OCI-M2 (cell line): Measurements from ENCODE around the gene NHLRC4.

Experiments used
- DNase-seq: peaks from one replicate; lab custom pipeline; 2025; ENCODE audit not compliant: unreplicated experiment; lab: John Stamatoyannopoulos, UW

Gene NHLRC4

GRCh38 chr16:552171-552570 lies 14.6 kb upstream of the NHLRC4 start:
- DNase-seq = no peak

DNA sequence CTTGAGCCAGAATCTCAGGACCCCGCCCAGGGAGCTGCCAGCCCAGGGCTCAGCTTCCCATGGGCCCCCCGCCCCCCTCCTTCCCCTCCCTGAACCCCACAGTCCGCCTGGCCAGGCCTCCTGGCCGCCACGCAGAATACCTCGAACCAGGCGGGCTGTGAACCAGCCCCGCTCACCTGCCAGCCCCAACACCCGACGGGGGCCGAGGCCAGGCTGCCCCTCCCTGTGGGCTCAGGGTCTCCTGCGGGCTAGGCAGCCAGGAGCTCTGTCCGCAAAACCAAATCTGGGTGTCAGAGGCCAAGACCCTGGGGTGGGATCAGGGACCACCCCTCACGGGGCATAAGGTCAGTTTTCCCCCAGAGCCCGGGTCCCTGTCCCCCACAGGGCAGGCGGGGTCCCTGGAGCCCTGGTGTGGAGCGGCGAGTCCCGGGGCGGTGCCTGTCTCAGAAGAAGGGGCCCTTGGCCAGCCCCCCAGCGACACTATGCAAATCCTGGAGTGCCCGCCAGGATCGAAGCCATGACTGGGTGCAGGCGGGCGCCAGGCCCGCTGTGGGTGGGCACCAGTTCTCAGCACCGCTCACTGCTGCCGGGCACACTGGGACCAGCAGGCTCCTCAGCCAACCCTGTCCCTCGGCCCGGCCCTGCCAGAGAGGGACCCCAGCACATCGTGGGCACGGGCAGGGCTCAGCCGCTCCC lies 13.1 kb upstream of the NHLRC4 start:
- no peak for DNase-seq

DNA sequence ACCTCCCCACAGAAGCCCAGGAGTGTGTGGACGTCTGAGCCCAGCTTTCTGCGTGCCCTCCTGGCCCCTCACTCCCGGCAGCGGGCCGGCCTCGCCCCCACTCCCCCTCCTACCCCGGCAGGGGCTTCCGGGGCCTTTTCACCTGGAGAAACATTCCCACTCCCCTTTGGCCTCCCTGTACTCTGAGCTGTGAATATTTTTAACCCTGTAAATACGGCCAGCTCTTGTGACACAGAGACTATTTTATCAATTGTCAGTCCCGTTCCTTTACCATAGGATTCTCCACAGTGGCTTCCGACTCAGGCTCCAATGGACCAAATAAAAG lies 12.5 kb upstream of the NHLRC4 start:
- no peak for DNase-seq

- no peak for DNase-seq
Measured at GRCh38 chr16:554640-555365, 12.0 kb upstream of the NHLRC4 start.

DNA sequence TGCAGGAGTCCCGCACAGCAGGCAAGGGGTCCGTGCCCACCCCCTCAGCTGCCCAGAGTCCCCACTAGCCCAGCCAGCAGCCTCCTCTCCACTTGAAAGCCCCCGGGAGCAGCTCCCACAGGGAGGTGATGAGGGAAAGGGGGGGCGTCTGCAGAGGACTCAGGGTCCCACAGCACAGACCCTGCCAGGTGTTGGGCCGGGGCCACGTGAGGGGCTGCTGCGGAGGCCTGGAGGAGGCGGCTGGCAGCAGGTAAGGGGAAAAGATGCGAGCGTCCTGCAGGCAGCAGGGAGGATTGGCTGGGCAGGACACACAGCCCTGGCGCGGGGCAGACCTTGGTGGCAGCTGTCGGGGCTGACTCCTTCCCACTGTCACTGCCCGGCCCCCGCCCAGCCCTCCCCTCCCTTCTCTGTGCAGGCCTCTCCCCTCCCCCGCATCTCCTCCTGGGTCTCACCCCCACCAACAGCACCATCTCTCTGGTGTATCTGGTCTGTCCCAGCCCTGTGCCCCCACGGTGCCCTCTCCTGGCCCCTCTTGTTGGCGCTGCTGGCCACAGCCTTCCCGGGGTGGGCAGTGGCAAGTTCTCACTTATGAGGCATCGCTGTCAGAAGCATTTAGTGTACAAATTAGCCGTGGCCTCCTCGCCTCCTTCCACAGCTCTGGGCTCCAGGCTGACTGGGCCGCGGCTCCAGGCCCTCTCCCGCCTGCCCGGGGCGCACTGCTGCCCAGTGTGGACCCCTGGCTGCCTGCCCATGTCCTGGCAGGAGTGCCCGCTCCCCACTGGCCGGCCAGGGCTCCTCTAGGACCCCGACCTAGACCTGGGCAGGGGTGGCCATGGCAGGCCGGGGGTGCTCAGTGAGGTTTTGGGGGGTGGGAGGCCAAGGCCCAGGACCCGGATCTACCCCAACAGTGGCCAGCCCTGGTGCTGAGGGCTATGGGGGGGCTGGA lies 11.0 kb upstream of the NHLRC4 start:
- no peak for DNase-seq

DNA sequence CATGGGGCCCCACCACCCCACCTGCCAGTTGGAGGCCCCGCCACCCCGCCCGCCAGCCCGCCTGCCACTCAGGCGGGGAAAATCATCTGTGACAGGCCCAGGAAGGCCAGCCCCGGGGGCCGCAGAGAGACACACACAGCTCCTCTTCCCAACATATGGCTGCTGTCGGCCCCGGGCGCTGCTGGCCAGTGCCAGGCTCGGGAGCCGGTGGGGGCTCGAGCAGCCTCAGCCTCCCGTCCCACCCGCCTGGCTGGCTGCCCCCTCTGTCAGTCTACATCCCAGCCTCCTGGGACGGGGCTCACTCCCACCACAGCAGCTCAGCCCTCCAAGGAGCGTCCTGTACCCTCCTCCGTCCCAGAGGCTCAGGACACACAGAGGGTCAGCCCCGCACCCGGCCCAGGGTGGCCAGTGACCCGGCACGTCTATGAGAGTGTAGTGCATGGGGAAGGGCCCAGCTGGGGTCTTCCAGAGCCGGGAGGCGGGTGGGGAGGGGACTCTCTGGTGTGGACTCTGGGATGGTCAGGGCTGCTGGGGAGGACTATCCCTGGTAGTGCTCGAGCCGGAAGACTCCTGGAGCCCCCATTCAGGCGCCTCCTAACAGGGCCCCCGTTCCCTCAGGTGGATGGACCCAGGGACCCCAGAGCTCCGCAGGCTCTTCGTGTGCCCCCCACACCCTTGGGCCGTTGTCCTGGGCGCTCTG lies 10.2 kb upstream of the NHLRC4 start:
- DNase-seq = no peak

DNA sequence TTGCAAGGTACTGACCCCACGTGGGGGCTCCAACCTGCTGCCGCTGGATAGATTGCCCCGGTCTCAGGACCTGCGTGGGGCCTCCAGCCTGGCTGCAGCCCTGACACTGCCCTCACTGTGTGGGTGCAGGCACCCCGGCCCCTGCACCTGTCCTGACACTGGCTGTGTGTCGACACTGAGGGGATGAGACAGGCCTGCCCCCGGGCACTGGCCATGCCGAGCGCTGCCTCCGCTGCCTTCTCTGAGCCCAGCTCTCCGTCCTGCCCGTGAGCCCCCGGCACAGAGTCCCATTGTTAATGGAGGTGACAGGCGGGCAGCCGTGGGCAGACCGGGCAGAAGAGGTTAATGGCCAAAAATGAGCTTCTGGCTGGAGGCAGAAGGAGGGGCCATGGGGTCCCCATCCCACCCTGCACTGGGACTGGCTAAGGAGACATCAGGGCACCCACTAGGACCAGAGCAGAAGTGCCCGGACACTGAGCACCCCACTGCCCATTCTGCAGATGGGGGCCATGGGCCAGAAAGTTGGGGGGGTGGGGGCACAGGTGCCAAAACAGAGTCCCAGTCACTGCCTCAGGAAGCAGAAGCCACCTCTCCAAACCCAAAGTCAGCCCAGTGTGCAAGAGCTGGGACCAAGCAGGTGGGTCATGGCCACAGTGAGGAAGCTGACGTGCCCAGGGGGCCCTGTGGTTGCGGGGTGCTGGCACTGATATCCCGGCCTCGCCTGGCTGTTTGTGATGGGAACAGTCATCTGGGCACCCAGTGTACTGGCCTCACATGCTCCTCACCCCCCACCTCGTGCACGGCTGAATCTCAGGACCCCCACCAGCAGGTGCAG lies 9.1 kb upstream of the NHLRC4 start:
- DNase-seq = no peak

DNA sequence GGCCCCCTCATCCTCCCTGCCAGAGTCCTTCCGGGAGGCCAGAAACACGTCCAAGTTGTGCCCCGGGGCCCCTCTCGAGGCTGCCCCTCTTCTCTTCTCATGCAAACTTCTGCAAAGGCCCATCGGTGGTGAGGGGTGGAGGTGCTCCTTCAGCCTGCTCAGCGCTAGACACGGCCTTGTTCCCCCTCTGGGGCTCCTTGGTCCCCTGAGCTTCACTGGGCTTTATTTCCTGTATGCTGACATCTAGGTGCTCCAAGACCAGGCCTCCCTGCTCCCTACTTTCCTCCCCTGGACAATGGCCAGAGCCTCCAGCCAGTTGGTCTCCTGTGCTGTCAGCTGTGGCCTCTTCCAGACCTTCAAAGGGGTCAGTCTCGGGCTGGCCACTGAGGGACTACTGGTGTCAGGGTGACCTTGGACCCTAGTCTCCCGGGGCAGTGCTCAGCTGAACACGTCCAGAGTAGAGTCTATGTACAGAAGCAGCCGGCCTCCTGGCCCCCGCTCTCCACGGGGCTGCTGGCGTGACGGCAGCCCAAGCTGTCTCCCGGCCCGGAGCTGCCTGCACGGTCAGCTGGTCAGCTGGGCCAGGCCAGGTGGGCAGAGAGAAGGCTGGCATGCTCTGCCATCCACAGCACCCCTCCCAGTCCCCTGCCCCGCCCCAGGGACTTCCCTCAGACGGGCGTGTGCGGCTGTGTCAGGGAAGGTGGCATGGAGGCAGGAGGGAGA lies 8.3 kb upstream of the NHLRC4 start:
- DNase-seq = no peak

- DNase-seq = no peak
Measured at GRCh38 chr16:559021-559380, 7.8 kb upstream of the NHLRC4 start.

GRCh38 chr16:559411-560203 lies 7.2 kb upstream of the NHLRC4 start:
- DNase-seq = no peak

DNA sequence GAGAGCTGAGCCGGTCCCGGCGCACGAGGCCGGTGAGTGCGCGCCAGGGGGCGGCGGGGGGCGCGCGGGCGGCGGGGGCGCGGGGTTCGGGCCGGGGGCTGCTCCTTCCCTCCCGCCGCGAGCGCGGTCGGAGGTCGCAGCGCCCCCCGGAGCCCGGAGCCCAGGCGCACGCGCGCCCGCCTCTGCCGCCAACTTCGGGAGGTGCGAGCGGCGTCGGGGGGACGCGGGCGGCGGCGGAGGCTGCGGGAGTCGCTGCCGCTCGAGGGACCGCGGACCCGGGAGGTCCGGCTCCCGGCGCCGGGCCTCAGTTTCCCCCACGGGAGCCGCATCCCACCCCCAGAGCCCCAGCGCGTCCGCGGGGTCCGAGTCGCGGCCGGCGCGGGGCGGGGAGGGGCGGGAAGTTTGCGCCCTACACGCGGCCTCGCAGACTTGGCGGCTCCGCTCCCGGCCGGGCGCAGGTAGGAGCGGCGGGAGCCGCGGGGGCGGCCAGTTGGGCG lies 6.6 kb upstream of the NHLRC4 start, which contains the start of gene PRR35:
TSS of gene PRR35 (plus strand) at position 191 of the 497 bp plus-strand sequence. CDS start 2,901 bp downstream, outside the sequence.
- DNase-seq = no peak

DNA sequence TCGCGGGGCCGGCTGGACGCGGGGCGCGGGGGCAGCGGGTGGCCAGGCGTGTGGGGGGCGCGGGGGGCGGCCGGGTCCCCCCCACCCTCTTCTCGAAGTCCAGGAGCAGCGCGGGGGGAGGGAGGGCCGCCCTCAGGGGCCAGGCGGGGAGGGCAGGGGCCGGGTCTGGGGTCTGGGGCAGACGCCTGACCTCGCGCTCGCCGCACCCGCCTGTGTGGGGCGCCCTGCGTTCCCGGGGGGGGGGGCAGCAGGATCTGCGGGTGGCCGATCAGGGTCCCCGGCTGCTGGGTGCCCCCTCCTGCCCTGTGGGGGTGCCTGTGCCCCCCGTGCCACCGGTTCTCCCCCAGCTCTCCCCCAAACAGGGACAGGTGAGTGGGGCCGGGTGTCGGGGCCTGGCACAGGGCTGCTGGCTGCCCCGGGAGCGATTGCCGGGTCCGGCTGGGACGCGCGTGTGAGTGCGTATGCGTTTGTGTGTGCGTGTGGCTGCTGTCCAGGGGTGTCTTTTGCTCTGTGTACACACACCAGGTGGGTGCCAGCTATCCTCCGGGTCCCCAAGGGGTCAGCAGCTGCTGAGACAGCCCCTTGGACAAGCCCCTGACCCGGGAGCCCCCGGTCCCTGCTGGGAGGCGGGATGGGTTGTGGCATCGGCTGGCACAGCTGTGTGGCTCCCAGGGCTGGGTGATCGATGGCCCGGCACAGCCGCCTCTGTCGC lies 5.9 kb upstream of the NHLRC4 start:
- DNase-seq = no peak

DNA sequence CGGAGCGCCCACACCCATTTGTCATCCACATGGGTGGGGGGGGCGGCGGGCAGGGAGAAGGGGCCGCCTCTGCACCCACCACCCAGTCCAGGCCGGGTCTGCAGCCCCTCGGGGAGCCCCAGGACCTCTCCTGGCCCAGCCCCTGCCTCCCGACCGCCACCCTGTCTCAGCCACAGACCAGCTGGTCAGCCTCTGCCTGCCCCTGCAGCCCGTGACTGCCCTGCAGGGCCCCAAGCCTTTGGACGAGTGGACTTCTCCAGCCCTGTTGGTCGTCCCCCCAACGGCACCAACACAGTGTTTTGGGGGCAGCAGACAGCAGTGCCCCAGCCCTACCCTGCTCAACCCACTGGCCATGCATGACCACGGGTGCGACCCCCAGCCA lies 5.4 kb upstream of the NHLRC4 start:
- no peak for DNase-seq

DNA sequence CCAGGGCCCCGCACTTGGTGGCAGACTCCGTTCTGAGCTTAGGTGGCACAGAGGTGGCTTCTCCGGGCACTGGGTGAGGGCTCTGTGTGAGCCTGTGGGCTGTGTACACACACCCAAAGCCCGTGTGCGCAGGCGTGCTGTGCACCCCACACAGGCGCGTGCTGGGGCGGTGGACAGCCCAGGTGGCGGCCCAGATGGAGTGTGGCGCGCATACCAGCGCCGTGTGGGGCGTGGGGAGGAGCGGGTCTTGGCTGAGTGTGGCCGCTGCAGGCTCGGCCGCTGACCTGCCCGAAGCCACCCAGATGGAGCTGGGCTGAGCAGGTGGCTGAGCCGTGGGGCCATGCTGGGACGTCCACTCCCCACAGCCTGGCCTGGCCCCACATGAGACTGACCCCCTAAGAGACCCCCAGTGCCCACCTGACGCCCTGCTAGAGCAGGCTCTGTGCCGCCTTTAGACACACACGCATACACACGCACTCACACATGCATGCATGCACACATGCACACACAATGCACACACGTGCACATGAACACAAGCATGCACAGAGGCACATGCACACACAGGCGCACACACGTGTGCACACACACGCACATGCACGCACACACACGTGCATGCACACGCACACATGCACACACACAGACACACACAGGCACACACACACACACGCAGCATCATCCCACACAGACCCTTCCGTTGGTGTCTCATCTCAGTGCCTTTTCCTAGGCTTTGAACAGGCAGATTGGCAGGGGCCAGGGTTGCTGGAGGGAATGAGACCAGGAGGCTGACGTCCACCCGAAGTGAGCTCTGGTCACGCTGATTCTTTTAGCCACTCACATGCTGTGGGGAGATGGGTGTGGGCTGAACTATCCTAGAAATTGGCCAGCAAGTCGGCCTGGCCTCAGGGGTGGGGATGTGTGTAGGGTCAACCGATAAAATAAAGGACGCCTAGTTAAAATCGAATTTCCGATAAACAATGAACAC lies 4.6 kb upstream of the NHLRC4 start:
- DNase-seq = no peak

- no peak for DNase-seq
Measured at GRCh38 chr16:563072-563644, 3.6 kb upstream of the NHLRC4 start.

GRCh38 chr16:564690-565418 lies 2.0 kb upstream of the NHLRC4 start:
- no peak for DNase-seq
